PC-3 (cell line): ENCODE measurements around the gene ICA1L. TPM values are rescaled to one million over a fixed set of nuclear protein-coding genes. Genes with fewer than 3 reads are reported as not detected.
A peak's percentile ranks its signal among the peaks of the same experiment; 100 is the strongest.
"Not testable (repeated sequence)": the region's sequence is repeated elsewhere in the genome, so short reads cannot be mapped to it uniquely, and the experiment has no call there.

ENCODE experiments used
- ATAC-seq: fragments of 200-7000 bp; cut with Tn5 transposase; 2 replicates; pipeline ENCODE4 v1.9.1; 2020; ENCODE audit warnings: mild to moderate bottlenecking, moderate library complexity
- BruUV-seq: library from RNA; stranded (reverse); fragments of 400-500 nt; replicated peaks from 2 replicates; lab custom pipeline; 2021; lab: Mats Ljungman, UMichigan
- CTCF ChIA-PET: fragments of 300-600 bp; sonication (Branson Sonifier 250); formaldehyde crosslinking; loops from one replicate; lab custom pipeline; 2022; ENCODE audit warnings: antibody characterized with exemption; lab: Charles Lee
- POLR2A ChIA-PET: fragments of 300-600 bp; sonication (Branson Sonifier 250); formaldehyde crosslinking; loops from one replicate; lab custom pipeline; 2022; ENCODE audit warnings: antibody characterized with exemption; ENCODE audit not compliant: unreplicated experiment; lab: Charles Lee
- DNase-seq: peaks from one replicate; pipeline ENCODE4 v3.0.0-alpha.2; 2015
- H2AFZ ChIP-seq: fragments of 300-600 bp; sonication (generic); 2 replicates; pipeline ENCODE4 v1.6.0; 2016; ENCODE audit warnings: antibody characterized with exemption, low read length
- H3F3A ChIP-seq: fragments of 300-600 bp; sonication (generic); one replicate; pipeline ENCODE4 v1.6.0; 2017; ENCODE audit warnings: antibody characterized with exemption, low read length, control low read depth, mild to moderate bottlenecking; ENCODE audit not compliant: unreplicated experiment
- H3K27ac ChIP-seq: fragments of 300-600 bp; sonication (generic); 2 replicates; pipeline ENCODE4 v1.5.1; 2016; ENCODE audit warnings: mild to moderate bottlenecking, low read length
- H3K27me3 ChIP-seq: fragments of 300-600 bp; sonication (generic); 2 replicates; pipeline ENCODE4 v1.6.1; 2016; ENCODE audit warnings: low read length, mixed read lengths
- H3K36me3 ChIP-seq: fragments of 300-600 bp; sonication (generic); 2 replicates; pipeline ENCODE4 v1.6.1; 2016; ENCODE audit warnings: low read depth, mixed run types, low read length, mixed read lengths
- H3K4me1 ChIP-seq: fragments of 300-600 bp; sonication (generic); 2 replicates; pipeline ENCODE4 v1.5.1; 2016; ENCODE audit warnings: low read length; ENCODE audit not compliant: insufficient read depth
- H3K4me2 ChIP-seq: fragments of 300-600 bp; sonication (generic); 2 replicates; pipeline ENCODE4 v1.6.0; 2016; ENCODE audit warnings: low read length
- H3K4me3 ChIP-seq: fragments of 300-600 bp; sonication (generic); 2 replicates; pipeline ENCODE4 v1.5.1; 2016; ENCODE audit warnings: mild to moderate bottlenecking, low read length, mixed read lengths
- H3K79me2 ChIP-seq: fragments of 300-600 bp; sonication (generic); 2 replicates; pipeline ENCODE4 v1.6.1; 2017; ENCODE audit warnings: low read length, mixed read lengths
- H3K9ac ChIP-seq: fragments of 300-600 bp; sonication (generic); 2 replicates; pipeline ENCODE4 v1.6.0; 2016; ENCODE audit warnings: mild to moderate bottlenecking, low read length
- H3K9me2 ChIP-seq: fragments of 300-600 bp; sonication (generic); replicated peaks from 2 replicates; pipeline ENCODE4 v1.6.1; 2016; ENCODE audit warnings: mixed run types, low read length, mixed read lengths
- H3K9me3 ChIP-seq: fragments of 300-600 bp; sonication (generic); 2 replicates; pipeline ENCODE4 v1.6.1; 2016; ENCODE audit warnings: low read length, mixed read lengths
- H4K20me1 ChIP-seq: fragments of 300-600 bp; sonication (generic); 2 replicates; pipeline ENCODE4 v1.6.1; 2016; ENCODE audit warnings: low read length, mixed read lengths
- EZH2 ChIP-seq: fragments of 300-600 bp; sonication (generic); IDR thresholded peaks from one replicate; pipeline ENCODE4 v1.6.1; 2017; ENCODE audit warnings: antibody characterized with exemption, mild to moderate bottlenecking, low read length; ENCODE audit not compliant: unreplicated experiment
- EZH2phosphoT487 ChIP-seq: fragments of 300-600 bp; sonication (generic); IDR thresholded peaks from 2 replicates; pipeline ENCODE4 v1.6.1; 2018; ENCODE audit warnings: mild to moderate bottlenecking, antibody characterized with exemption, low read length, borderline replicate concordance
- intact Hi-C: fragments of 100-400 bp; cut with micrococcal nuclease; formaldehyde crosslinking; loops from 2 replicates; pipeline ENCODE4 v1.9.0; 2023
- total RNA-seq: library from RNA; depleted of rRNA; stranded (reverse); fragments of >200 nt; gene quantifications from 2 replicates; pipeline ENCODE4 v1.2.3, GENCODE V29; 2014
- TF ChIP-seq, protein P1 (sequence below): fragments of 300-600 bp; sonication (generic); conservative IDR thresholded peaks from 2 replicates; pipeline ENCODE4 v1.5.1; 2017; ENCODE audit warnings: antibody characterized with exemption, low read depth, mild to moderate bottlenecking, low read length

ICA1L gene
- total RNA-seq, 1 experiment from 2014 or later: 2.5 TPM

GRCh38 chr2:202870431-202871299 is 901 bp downstream of the ICA1L start:
- Histone ChIP-seq H3K36me3 (no peaks in the 10 kb centered on the region), H3K79me2 (no peaks in the 10 kb centered on the region), H3K9me2 (no peaks in the 10 kb centered on the region), H3K4me3 (peak overlapping the region; percentile 78), H4K20me1 (no peaks in the 10 kb centered on the region), H3K27me3 (no peaks in the 10 kb centered on the region), H3K4me2 (peak overlapping the region; percentile 93), H3K9me3 (no peaks in the 10 kb centered on the region), H2AFZ (peak overlapping the region; percentile 96), H3F3A (no peaks in the 10 kb centered on the region), H3K27ac (peak overlapping the region; percentile 38), H3K9ac (peak overlapping the region; percentile 71), H3K4me1 (0 out of 2 replicates have a peak, but pooled peaks cover 8% of the 10 kb centered on the region)
- TF ChIP-seq, protein P1, sequence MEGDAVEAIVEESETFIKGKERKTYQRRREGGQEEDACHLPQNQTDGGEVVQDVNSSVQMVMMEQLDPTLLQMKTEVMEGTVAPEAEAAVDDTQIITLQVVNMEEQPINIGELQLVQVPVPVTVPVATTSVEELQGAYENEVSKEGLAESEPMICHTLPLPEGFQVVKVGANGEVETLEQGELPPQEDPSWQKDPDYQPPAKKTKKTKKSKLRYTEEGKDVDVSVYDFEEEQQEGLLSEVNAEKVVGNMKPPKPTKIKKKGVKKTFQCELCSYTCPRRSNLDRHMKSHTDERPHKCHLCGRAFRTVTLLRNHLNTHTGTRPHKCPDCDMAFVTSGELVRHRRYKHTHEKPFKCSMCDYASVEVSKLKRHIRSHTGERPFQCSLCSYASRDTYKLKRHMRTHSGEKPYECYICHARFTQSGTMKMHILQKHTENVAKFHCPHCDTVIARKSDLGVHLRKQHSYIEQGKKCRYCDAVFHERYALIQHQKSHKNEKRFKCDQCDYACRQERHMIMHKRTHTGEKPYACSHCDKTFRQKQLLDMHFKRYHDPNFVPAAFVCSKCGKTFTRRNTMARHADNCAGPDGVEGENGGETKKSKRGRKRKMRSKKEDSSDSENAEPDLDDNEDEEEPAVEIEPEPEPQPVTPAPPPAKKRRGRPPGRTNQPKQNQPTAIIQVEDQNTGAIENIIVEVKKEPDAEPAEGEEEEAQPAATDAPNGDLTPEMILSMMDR: peak; percentile 63
- TF ChIP-seq EZH2phosphoT487 (no peak), EZH2 (no peak)
- intact Hi-C loops: loop anchor here (1.0 to 2.0 kb wide), 4 partner anchors 39 to 297 kb away; partner anchors contain the start of gene FAM117B
- BruUV-seq: TSS peak; percentile 100
- ChIA-PET POLR2A (interaction anchor here (0.6 kb wide), 1 partner anchor 324 kb away, joined by 6 read pairs; no protein-coding TSS in a partner anchor), CTCF (interaction anchor here (0.5 to 1.3 kb wide), 2 partner anchors 16 to 282 kb away, joined by 4 to 8 read pairs; no protein-coding TSS in a partner anchor)
- ATAC-seq (peak; percentile 71), DNase-seq (peak; percentile 86)

- H2AFZ ChIP-seq: no peak overlapping the region
- intact Hi-C loops: no loop called here
- no peak for ATAC-seq
- no peak overlapping the region for H3K9ac ChIP-seq
- H3K27ac ChIP-seq: no peak overlapping the region
- no peaks in the 10 kb centered on the region for H3K79me2 ChIP-seq
- H3K4me3 ChIP-seq: no peak overlapping the region
- H3F3A ChIP-seq: no peaks in the 10 kb centered on the region
- no peaks in the 10 kb centered on the region for H4K20me1 ChIP-seq
- H3K36me3 ChIP-seq: no peaks in the 10 kb centered on the region
- CTCF ChIA-PET: no interaction called here
- POLR2A ChIA-PET: no interaction called here
- H3K4me2 ChIP-seq: no peak overlapping the region
- no TSS peak for BruUV-seq
- H3K27me3 ChIP-seq: no peaks in the 10 kb centered on the region
- no peak for DNase-seq
- H3K9me2 ChIP-seq: no peaks in the 10 kb centered on the region
- no peaks in the 10 kb centered on the region for H3K9me3 ChIP-seq
- TF ChIP-seq, protein P1: no peak
- TF ChIP-seq EZH2 (no peak), EZH2phosphoT487 (no peak)
- H3K4me1 ChIP-seq: no peaks in the 10 kb centered on the region
These were observed 9.6 kb downstream of the ICA1L start for GRCh38 chr2:202861987-202862386.

GRCh38 chr2:202858601-202859000 is 13.0 kb downstream of the ICA1L start:
- Histone ChIP-seq H3K9me2 (no peaks in the 10 kb centered on the region), H3K9ac (no peak overlapping the region), H2AFZ (no peak overlapping the region), H4K20me1 (no peaks in the 10 kb centered on the region), H3K9me3 (no peaks in the 10 kb centered on the region), H3K79me2 (no peaks in the 10 kb centered on the region), H3K4me2 (no peak overlapping the region), H3K4me1 (no peaks in the 10 kb centered on the region), H3K27me3 (no peaks in the 10 kb centered on the region), H3F3A (no peaks in the 10 kb centered on the region), H3K27ac (no peak overlapping the region), H3K4me3 (no peak overlapping the region), H3K36me3 (no peaks in the 10 kb centered on the region)
- DNase-seq (no peak), ATAC-seq (no peak)
- POLR2A ChIA-PET: no interaction called here
- intact Hi-C loops: no loop called here
- TF ChIP-seq, protein P1: no peak
- TF ChIP-seq EZH2 (no peak), EZH2phosphoT487 (no peak)
- BruUV-seq: no TSS peak
- CTCF ChIA-PET: no interaction called here

DNA sequence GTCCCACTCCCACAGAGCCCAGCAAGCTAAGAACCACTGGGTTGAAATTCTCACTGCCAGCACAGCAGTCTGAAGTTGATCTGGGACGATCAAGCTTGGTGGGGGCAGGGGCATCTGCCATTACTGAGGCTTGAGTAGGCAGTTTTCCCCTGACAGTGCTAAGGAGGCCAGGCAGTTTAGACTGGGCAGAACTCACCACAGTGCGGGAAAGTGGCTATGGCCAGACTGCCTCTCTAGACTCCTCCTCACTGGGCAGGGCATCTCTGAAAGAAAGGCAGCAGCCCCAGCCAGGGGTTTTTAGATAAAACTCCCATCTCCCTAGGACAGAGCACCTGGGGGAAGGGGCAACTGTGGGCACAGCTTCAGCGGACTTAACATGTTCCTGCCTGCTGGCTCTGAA is 22.2 kb downstream of the ICA1L start:
- CTCF ChIA-PET, H3F3A ChIP-seq, H4K20me1 ChIP-seq, H3K9me3 ChIP-seq, H3K27ac ChIP-seq, H3K27me3 ChIP-seq, BruUV-seq, H3K9me2 ChIP-seq, H3K4me3 ChIP-seq, H3K4me2 ChIP-seq, ATAC-seq, POLR2A ChIA-PET, intact Hi-C loops, H3K9ac ChIP-seq, H2AFZ ChIP-seq, DNase-seq, H3K4me1 ChIP-seq, H3K36me3 ChIP-seq, H3K79me2 ChIP-seq: not testable (repeated sequence)
